Measurements from ENCODE around the gene KRTAP3-2.

KRTAP3-2 gene

DNA sequence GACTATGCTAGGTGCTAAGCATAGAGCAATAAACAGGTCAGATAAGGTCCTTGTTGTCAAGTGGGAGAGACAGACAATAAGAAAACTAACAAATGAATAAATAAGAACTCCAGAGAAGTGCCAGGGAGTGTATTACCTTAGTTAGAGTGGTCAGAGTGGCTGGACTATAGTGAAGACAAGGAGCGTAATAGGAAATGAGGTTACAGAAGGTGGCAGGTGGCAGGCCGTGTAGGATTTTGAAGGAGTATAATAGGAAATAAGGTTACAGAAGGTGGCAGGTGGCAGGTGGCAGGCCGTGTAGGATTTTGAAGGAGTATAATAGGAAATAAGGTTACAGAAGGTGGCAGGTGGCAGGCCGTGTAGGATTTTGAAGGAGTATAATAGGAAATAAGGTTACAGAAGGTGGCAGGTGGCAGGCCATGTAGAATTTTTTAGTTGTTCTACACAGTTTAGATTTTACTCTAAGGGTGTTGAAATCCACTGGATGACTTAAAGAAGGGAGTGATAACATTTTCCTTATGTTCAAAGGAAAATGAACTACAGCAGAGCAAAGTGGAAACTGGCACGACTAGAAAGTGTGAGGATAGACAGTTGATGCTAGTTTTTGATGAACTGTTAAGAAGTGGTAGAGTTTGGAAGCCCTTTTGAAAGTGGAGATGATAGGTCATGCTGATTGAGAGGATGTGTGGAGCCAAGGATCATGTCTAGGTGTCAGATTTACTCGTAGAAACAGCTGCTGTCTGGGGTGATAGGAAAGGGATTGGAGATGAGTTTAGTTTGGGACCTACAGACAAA is 12.8 kb upstream of the KRTAP3-2 start:
- no peak overlapping the region for H3K4me3 ChIP-seq (replicated peaks; ENCODE audit: insufficient read depth, low read length)
- H3K27ac ChIP-seq (replicated peaks) = no peak overlapping the region
- TF ChIP-seq, protein P1, sequence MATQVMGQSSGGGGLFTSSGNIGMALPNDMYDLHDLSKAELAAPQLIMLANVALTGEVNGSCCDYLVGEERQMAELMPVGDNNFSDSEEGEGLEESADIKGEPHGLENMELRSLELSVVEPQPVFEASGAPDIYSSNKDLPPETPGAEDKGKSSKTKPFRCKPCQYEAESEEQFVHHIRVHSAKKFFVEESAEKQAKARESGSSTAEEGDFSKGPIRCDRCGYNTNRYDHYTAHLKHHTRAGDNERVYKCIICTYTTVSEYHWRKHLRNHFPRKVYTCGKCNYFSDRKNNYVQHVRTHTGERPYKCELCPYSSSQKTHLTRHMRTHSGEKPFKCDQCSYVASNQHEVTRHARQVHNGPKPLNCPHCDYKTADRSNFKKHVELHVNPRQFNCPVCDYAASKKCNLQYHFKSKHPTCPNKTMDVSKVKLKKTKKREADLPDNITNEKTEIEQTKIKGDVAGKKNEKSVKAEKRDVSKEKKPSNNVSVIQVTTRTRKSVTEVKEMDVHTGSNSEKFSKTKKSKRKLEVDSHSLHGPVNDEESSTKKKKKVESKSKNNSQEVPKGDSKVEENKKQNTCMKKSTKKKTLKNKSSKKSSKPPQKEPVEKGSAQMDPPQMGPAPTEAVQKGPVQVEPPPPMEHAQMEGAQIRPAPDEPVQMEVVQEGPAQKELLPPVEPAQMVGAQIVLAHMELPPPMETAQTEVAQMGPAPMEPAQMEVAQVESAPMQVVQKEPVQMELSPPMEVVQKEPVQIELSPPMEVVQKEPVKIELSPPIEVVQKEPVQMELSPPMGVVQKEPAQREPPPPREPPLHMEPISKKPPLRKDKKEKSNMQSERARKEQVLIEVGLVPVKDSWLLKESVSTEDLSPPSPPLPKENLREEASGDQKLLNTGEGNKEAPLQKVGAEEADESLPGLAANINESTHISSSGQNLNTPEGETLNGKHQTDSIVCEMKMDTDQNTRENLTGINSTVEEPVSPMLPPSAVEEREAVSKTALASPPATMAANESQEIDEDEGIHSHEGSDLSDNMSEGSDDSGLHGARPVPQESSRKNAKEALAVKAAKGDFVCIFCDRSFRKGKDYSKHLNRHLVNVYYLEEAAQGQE (IDR thresholded peaks at IDR 0.05; ENCODE audit: insufficient replicate concordance, low read depth) = no peak
- TF ChIP-seq POLR2AphosphoS5 (IDR thresholded peaks at IDR 0.05; ENCODE audit: low read depth) = no peak
- TF ChIP-seq, protein P2, sequence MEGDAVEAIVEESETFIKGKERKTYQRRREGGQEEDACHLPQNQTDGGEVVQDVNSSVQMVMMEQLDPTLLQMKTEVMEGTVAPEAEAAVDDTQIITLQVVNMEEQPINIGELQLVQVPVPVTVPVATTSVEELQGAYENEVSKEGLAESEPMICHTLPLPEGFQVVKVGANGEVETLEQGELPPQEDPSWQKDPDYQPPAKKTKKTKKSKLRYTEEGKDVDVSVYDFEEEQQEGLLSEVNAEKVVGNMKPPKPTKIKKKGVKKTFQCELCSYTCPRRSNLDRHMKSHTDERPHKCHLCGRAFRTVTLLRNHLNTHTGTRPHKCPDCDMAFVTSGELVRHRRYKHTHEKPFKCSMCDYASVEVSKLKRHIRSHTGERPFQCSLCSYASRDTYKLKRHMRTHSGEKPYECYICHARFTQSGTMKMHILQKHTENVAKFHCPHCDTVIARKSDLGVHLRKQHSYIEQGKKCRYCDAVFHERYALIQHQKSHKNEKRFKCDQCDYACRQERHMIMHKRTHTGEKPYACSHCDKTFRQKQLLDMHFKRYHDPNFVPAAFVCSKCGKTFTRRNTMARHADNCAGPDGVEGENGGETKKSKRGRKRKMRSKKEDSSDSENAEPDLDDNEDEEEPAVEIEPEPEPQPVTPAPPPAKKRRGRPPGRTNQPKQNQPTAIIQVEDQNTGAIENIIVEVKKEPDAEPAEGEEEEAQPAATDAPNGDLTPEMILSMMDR (IDR thresholded peaks at IDR 0.05; ENCODE audit: insufficient read depth, low read length) = no peak
- no peak for TF ChIP-seq GABPA (IDR thresholded peaks at IDR 0.05; ENCODE audit: low read depth)
- TF ChIP-seq SPI1 (IDR thresholded peaks at IDR 0.05; ENCODE audit: borderline replicate concordance, low read depth) = no peak
- DNase-seq (ENCODE audit: low read depth in 1 of 2, low spot score in 1 of 2) = no peak
- H3K27me3 ChIP-seq (ENCODE audit: insufficient read depth, poor library complexity, severe bottlenecking) = peaks cover 2% of the 10 kb centered on the region

DNA sequence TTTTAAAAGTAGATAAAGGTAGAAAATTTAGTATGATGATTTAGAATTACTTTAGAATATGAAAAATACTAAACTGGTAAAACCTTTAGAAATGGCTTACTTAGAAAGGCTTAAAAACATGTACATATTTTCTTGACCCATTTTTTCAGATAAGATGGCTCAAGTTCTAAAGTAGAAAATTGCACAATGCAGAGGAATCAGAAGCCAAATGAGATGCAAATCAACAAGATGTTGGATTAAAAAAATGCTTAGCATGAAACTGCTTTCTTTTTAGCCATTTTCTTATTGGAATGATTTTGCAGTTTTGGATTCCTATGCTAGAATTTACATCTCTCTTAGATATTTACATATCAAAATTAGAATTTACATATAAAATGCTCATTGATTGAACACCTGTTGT is 10.7 kb upstream of the KRTAP3-2 start:
- no peak overlapping the region for H3K27ac ChIP-seq (replicated peaks)
- no peak for TF ChIP-seq SPI1 (IDR thresholded peaks at IDR 0.05; ENCODE audit: borderline replicate concordance, low read depth)
- TF ChIP-seq, protein P2 (IDR thresholded peaks at IDR 0.05; ENCODE audit: insufficient read depth, low read length) = no peak
- no peak for TF ChIP-seq GABPA (IDR thresholded peaks at IDR 0.05; ENCODE audit: low read depth)
- no peak for TF ChIP-seq POLR2AphosphoS5 (IDR thresholded peaks at IDR 0.05; ENCODE audit: low read depth)
- TF ChIP-seq, protein P1 (IDR thresholded peaks at IDR 0.05; ENCODE audit: insufficient replicate concordance, low read depth) = no peak
- no peak for DNase-seq (ENCODE audit: low read depth in 1 of 2, low spot score in 1 of 2)

DNA sequence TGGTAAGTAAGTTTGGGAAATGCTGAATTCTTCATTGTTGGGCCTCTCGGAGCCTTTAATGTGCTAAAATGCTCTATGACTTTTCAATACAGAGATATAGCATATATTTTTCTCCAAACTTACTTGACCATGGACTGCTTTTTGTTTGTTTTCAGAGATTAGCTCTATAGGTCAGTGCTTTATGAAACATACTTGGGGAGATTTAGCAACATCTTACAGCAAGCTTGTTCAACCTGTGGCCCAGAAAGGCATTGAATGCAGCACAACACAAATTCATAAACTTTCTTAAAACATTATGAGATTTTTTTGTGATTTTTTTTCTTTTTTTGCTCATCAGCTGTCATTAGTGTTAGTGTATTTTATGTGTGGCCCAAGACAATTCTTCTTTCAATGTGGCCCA is 10.2 kb upstream of the KRTAP3-2 start:
- Histone ChIP-seq H3K4me3 (replicated peaks; ENCODE audit: insufficient read depth, low read length) (no peak overlapping the region), H3K27me3 (ENCODE audit: insufficient read depth, poor library complexity, severe bottlenecking) (peaks cover 2% of the 10 kb centered on the region), H3K27ac (replicated peaks) (no peak overlapping the region)
- DNase-seq (ENCODE audit: low read depth in 1 of 2, low spot score in 1 of 2) = no peak
- no peak for TF ChIP-seq POLR2AphosphoS5 (IDR thresholded peaks at IDR 0.05; ENCODE audit: low read depth)
- no peak for TF ChIP-seq GABPA (IDR thresholded peaks at IDR 0.05; ENCODE audit: low read depth)
- no peak for TF ChIP-seq SPI1 (IDR thresholded peaks at IDR 0.05; ENCODE audit: borderline replicate concordance, low read depth)
- TF ChIP-seq, protein P2 (IDR thresholded peaks at IDR 0.05; ENCODE audit: insufficient read depth, low read length) = no peak
- TF ChIP-seq, protein P1 (IDR thresholded peaks at IDR 0.05; ENCODE audit: insufficient replicate concordance, low read depth) = no peak

More for the DNA sequence above, 10.7 kb upstream of the KRTAP3-2 start:
- H3K27me3 ChIP-seq (ENCODE audit: insufficient read depth, poor library complexity, severe bottlenecking) = peaks cover 2% of the 10 kb centered on the region
- H3K4me3 ChIP-seq (replicated peaks; ENCODE audit: insufficient read depth, low read length) = no peak overlapping the region

Measured in HL-60 (cell line).